Fibroblast of the aortic adventitia (primary cell): ENCODE results near the gene CFAP141. TPM values are rescaled to one million over a fixed set of nuclear protein-coding genes. Genes with fewer than 3 reads are reported as not detected.
A peak's percentile ranks its signal among the peaks of the same experiment; 100 is the strongest.

Source experiments
- DNase-seq: peaks from one replicate; pipeline ENCODE4 v3.0.0-alpha.2; 2010; ENCODE audit warnings: low read depth
- H3K4me3 ChIP-seq: 2 replicates; pipeline ENCODE4 v1.5.1; 2011; ENCODE audit warnings: low read depth, mild to moderate bottlenecking, control low read depth, low read length, moderate library complexity
- CTCF ChIP-seq: IDR thresholded peaks from 2 replicates; pipeline ENCODE4 v1.5.1; 2011; ENCODE audit warnings: mild to moderate bottlenecking, low read length, control low read depth, inconsistent platforms; ENCODE audit not compliant: insufficient read depth
- total RNA-seq: library from RNA; depleted of rRNA; stranded (reverse); fragments of >200 nt; gene quantifications from 2 replicates; pipeline ENCODE4 v1.2.3, GENCODE V29; 2012; ENCODE audit warnings: low replicate concordance

Gene CFAP141
- total RNA-seq, 1 donor = not detected

GRCh38 chr1:154221278-154222001 lies 15.3 kb upstream of the CFAP141 start:
- TF ChIP-seq CTCF = no peak
- H3K4me3 ChIP-seq = peak overlapping the region; percentile 91
- peak; percentile 78 for DNase-seq

GRCh38 chr1:154220970-154221277 lies 14.8 kb upstream of the CFAP141 start:
- no peak for TF ChIP-seq CTCF
- no peak for DNase-seq

GRCh38 chr1:154220071-154220969 lies 14.2 kb upstream of the CFAP141 start, which contains the start of gene UBAP2L:
UBAP2L (plus strand) TSS chr1:154220955; CDS start chr1:154225124, 4,169 bp downstream.
- peak; percentile 98 for DNase-seq
- H3K4me3 ChIP-seq = peak within 1 kb of the TSS; percentile 99
- no peak for TF ChIP-seq CTCF

More at GRCh38 chr1:154220970-154221277, 14.8 kb upstream of the CFAP141 start:
- peak overlapping the region; percentile 91 for H3K4me3 ChIP-seq

- no peak for TF ChIP-seq CTCF
- DNase-seq = peak; percentile 53
- H3K4me3 ChIP-seq = peak overlapping the region; percentile 99
Observed at GRCh38 chr1:154219541-154219940, 13.4 kb upstream of the CFAP141 start.

GRCh38 chr1:154218545-154218944 lies 12.4 kb upstream of the CFAP141 start:
- no peak for DNase-seq
- H3K4me3 ChIP-seq = peak overlapping the region; percentile 99
- no peak for TF ChIP-seq CTCF

- no peak for DNase-seq
- H3K4me3 ChIP-seq = no peak overlapping the region
- TF ChIP-seq CTCF = no peak
Observed at GRCh38 chr1:154213274-154213673, 7.1 kb upstream of the CFAP141 start.
